ENCODE data around the gene CCDC6. TPM values are rescaled to one million over a fixed set of nuclear protein-coding genes. Genes with fewer than 3 reads are reported as not detected.

CCDC6 gene
- total RNA-seq, 2 experiments from 2014 or later: 9.5 to 25.4 TPM

- H2AFZ ChIP-seq (ENCODE audit: low read length): no peak overlapping the region
- H3K27ac ChIP-seq (ENCODE audit: low read depth, low read length, poor library complexity, severe bottlenecking): no peak overlapping the region
- CTCF ChIA-PET (ENCODE audit: unreplicated experiment): interaction anchor here (1.2 to 2.5 kb wide), 3 partner anchors 11 to 400 kb away, joined by 3 to 9 read pairs (median 3); no protein-coding TSS in a partner anchor
- peak; percentile 53 for DNase-seq (ENCODE audit: low spot score)
- 0 out of 2 replicates have a peak, but pooled peaks cover 4% of the 10 kb centered on the region for H4K20me1 ChIP-seq (ENCODE audit: insufficient read depth, low read length)
- H3K9me3 ChIP-seq (ENCODE audit: low read length): no peaks in the 10 kb centered on the region
- H3K36me3 ChIP-seq (ENCODE audit: insufficient read depth, low read length): peaks cover 58% of the 10 kb centered on the region
- no peak overlapping the region for H3K4me2 ChIP-seq (ENCODE audit: low read length)
- BruUV-seq (replicated peaks): no TSS peak
- H3K79me2 ChIP-seq (ENCODE audit: insufficient read depth, low read depth, low read length): no peaks in the 10 kb centered on the region; the same call in 1 of the 2 replicates
- no peak for TF ChIP-seq EZH2phosphoT487 (IDR thresholded peaks at IDR 0.05; ENCODE audit: borderline replicate concordance, low read depth, low read length)
- TF ChIP-seq CTCF (conservative IDR thresholded peaks at IDR 0.05; ENCODE audit: low read length): peak; percentile 89
- peaks cover 39% of the 10 kb centered on the region for H3K4me1 ChIP-seq (ENCODE audit: insufficient read depth, low read length, poor library complexity, severe bottlenecking)
- POLR2A ChIA-PET: interaction anchor here (0.6 to 1.6 kb wide), 6 partner anchors 9 to 77 kb away, joined by 3 to 7 read pairs (median 4); no protein-coding TSS in a partner anchor
- H3K4me3 ChIP-seq (ENCODE audit: low read depth, low read length, poor library complexity, severe bottlenecking): no peak overlapping the region
- intact Hi-C loops (cut with micrococcal nuclease; ENCODE audit: unreplicated experiment): loop anchor here (1.0 to 5.0 kb wide), 2 partner anchors 202 to 204 kb away; no protein-coding TSS in a partner anchor
- no peaks in the 10 kb centered on the region for H3K9me2 ChIP-seq (ENCODE audit: insufficient read depth, low read length)
Observed at GRCh38 chr10:59830601-59831259, 75.6 kb downstream of the CCDC6 start.

GRCh38 chr10:59829601-59830000, 76.8 kb downstream of the CCDC6 start:
- Histone ChIP-seq H3K4me3 (ENCODE audit: low read depth, low read length, poor library complexity, severe bottlenecking) (no peak overlapping the region), H3K9me3 (ENCODE audit: low read length) (no peaks in the 10 kb centered on the region), H4K20me1 (ENCODE audit: insufficient read depth, low read length) (0 out of 2 replicates have a peak, but pooled peaks cover 4% of the 10 kb centered on the region), H3K79me2 (ENCODE audit: insufficient read depth, low read depth, low read length) (no peaks in the 10 kb centered on the region; the same call in 1 of the 2 replicates), H2AFZ (ENCODE audit: low read length) (no peak overlapping the region), H3K4me1 (ENCODE audit: insufficient read depth, low read length, poor library complexity, severe bottlenecking) (peaks cover 28% of the 10 kb centered on the region), H3K36me3 (ENCODE audit: insufficient read depth, low read length) (peaks cover 66% of the 10 kb centered on the region), H3K9me2 (ENCODE audit: insufficient read depth, low read length) (no peaks in the 10 kb centered on the region), H3K4me2 (ENCODE audit: low read length) (no peak overlapping the region), H3K27ac (ENCODE audit: low read depth, low read length, poor library complexity, severe bottlenecking) (no peak overlapping the region)
- TF ChIP-seq CTCF (conservative IDR thresholded peaks at IDR 0.05; ENCODE audit: low read length): no peak
- no peak for TF ChIP-seq EZH2phosphoT487 (IDR thresholded peaks at IDR 0.05; ENCODE audit: borderline replicate concordance, low read depth, low read length)
- ChIA-PET POLR2A (interaction anchor here (0.5 kb wide), 1 partner anchor 15 kb away, joined by 4 read pairs; no protein-coding TSS in a partner anchor), CTCF (ENCODE audit: unreplicated experiment) (no interaction called here)
- no peak for DNase-seq (ENCODE audit: low spot score)
- no TSS peak for BruUV-seq (replicated peaks)
- intact Hi-C loops (cut with micrococcal nuclease; ENCODE audit: unreplicated experiment): no loop called here

GRCh38 chr10:59829024-59829423, 77.3 kb downstream of the CCDC6 start:
- Histone ChIP-seq H2AFZ (ENCODE audit: low read length) (no peak overlapping the region), H3K4me3 (ENCODE audit: low read depth, low read length, poor library complexity, severe bottlenecking) (no peak overlapping the region), H3K9me2 (ENCODE audit: insufficient read depth, low read length) (no peaks in the 10 kb centered on the region), H3K4me2 (ENCODE audit: low read length) (no peak overlapping the region), H3K4me1 (ENCODE audit: insufficient read depth, low read length, poor library complexity, severe bottlenecking) (peaks cover 22% of the 10 kb centered on the region), H3K79me2 (ENCODE audit: insufficient read depth, low read depth, low read length) (no peaks in the 10 kb centered on the region; the same call in 1 of the 2 replicates), H3K36me3 (ENCODE audit: insufficient read depth, low read length) (peaks cover 67% of the 10 kb centered on the region), H4K20me1 (ENCODE audit: insufficient read depth, low read length) (0 out of 2 replicates have a peak, but pooled peaks cover 4% of the 10 kb centered on the region), H3K9me3 (ENCODE audit: low read length) (no peaks in the 10 kb centered on the region), H3K27ac (ENCODE audit: low read depth, low read length, poor library complexity, severe bottlenecking) (no peak overlapping the region)
- intact Hi-C loops (cut with micrococcal nuclease; ENCODE audit: unreplicated experiment): no loop called here
- CTCF ChIA-PET (ENCODE audit: unreplicated experiment): no interaction called here
- BruUV-seq (replicated peaks): no TSS peak
- POLR2A ChIA-PET: interaction anchor here (0.5 kb wide), 1 partner anchor 15 kb away, joined by 4 read pairs; no protein-coding TSS in a partner anchor
- no peak for DNase-seq (ENCODE audit: low spot score)
- TF ChIP-seq CTCF (conservative IDR thresholded peaks at IDR 0.05; ENCODE audit: low read length): no peak
- TF ChIP-seq EZH2phosphoT487 (IDR thresholded peaks at IDR 0.05; ENCODE audit: borderline replicate concordance, low read depth, low read length): no peak

All from OCI-LY7 (cell line).